ENCODE results near the gene NES. TPM values are rescaled to one million over a fixed set of nuclear protein-coding genes. Genes with fewer than 3 reads are reported as not detected.

Gene NES
- total and polyA plus RNA-seq, 7 donors = 12.3 to 581 (median 40.5) TPM

GRCh38 chr1:156666862-156667609 lies 10.2 kb downstream of the NES start:
- peaks cover 0 to 12% of the 10 kb centered on the region in 2 donors for H3K36me3 ChIP-seq (ENCODE audit: insufficient read depth in 1 of 2, low read depth in 1 of 2)
- 61 to 72% (median 61%) methylated on average over 9 of the region's 9 CpGs for WGBS, 3 donors
- intact Hi-C loops (cut with DNase I) = loop anchor here in 1 of 2 donors (1.0 kb wide), 1 partner anchor 9 kb away; no protein-coding TSS in a partner anchor
- peaks cover 96% of the 10 kb centered on the region for H3K4me1 ChIP-seq
- no peaks in the 10 kb centered on the region for H3K27me3 ChIP-seq (ENCODE audit: insufficient read depth in 3 of 3, low read length in 2 of 3)
- peak; percentile 2 to 16 (median 7) for ATAC-seq
- H3K27ac ChIP-seq = peak overlapping the region; percentile 99
- no peak for TF ChIP-seq CTCF (IDR thresholded peaks at IDR 0.05)
- no peaks in the 10 kb centered on the region for H3K9me3 ChIP-seq
- no peak overlapping the region for H3K4me3 ChIP-seq
- DNase-seq = peak in 1 of 2 donors; percentile 26

- DNase-seq (no peak), ATAC-seq (no peak)
- H3K27ac ChIP-seq = peak overlapping the region; percentile 99
- H3K4me1 ChIP-seq = peaks cover 97% of the 10 kb centered on the region
- WGBS, 3 donors = 16 to 37% (median 18%) methylated on average over 3 of the region's 3 CpGs
- no peak for TF ChIP-seq CTCF (IDR thresholded peaks at IDR 0.05)
- H3K36me3 ChIP-seq (ENCODE audit: insufficient read depth in 1 of 2, low read depth in 1 of 2) = no peaks in the 10 kb centered on the region
- H3K4me3 ChIP-seq = peak overlapping the region; percentile 30
- no peaks in the 10 kb centered on the region for H3K9me3 ChIP-seq
- intact Hi-C loops (cut with DNase I) = no loop called here
- no peaks in the 10 kb centered on the region for H3K27me3 ChIP-seq (ENCODE audit: insufficient read depth in 3 of 3, low read length in 2 of 3)
These were observed 11.7 kb downstream of the NES start for GRCh38 chr1:156665539-156665938.

GRCh38 chr1:156664767-156665411 lies 12.3 kb downstream of the NES start:
- H3K36me3 ChIP-seq (ENCODE audit: insufficient read depth in 1 of 2, low read depth in 1 of 2) = no peaks in the 10 kb centered on the region
- H3K27ac ChIP-seq = peak overlapping the region; percentile 99
- WGBS, 3 donors = 9 to 16% (median 12%) methylated on average over 16 of the region's 16 CpGs
- no peaks in the 10 kb centered on the region for H3K27me3 ChIP-seq (ENCODE audit: insufficient read depth in 3 of 3, low read length in 2 of 3)
- no peak for TF ChIP-seq CTCF (IDR thresholded peaks at IDR 0.05)
- H3K4me1 ChIP-seq = peaks cover 95% of the 10 kb centered on the region
- intact Hi-C loops (cut with DNase I) = no loop called here
- DNase-seq = peak; percentile 61 to 78
- peak; percentile 11 to 22 (median 15) for ATAC-seq
- H3K4me3 ChIP-seq = peak overlapping the region; percentile 30
- H3K9me3 ChIP-seq = no peaks in the 10 kb centered on the region

GRCh38 chr1:156664046-156664766 lies 13.0 kb downstream of the NES start:
- intact Hi-C loops (cut with DNase I) = no loop called here
- peak in 2 of 4 donors; percentile 32 to 34 for ATAC-seq
- WGBS, 3 donors = 26 to 33% (median 30%) methylated on average over 5 of the region's 5 CpGs
- no peaks in the 10 kb centered on the region for H3K27me3 ChIP-seq (ENCODE audit: insufficient read depth in 3 of 3, low read length in 2 of 3)
- peak overlapping the region; percentile 30 for H3K4me3 ChIP-seq
- DNase-seq = peak in 1 of 2 donors; percentile 46
- H3K9me3 ChIP-seq = no peaks in the 10 kb centered on the region
- TF ChIP-seq CTCF (IDR thresholded peaks at IDR 0.05) = no peak
- peak overlapping the region; percentile 99 for H3K27ac ChIP-seq
- H3K4me1 ChIP-seq = peaks cover 95% of the 10 kb centered on the region
- H3K36me3 ChIP-seq (ENCODE audit: insufficient read depth in 1 of 2, low read depth in 1 of 2) = no peaks in the 10 kb centered on the region
